Heart right ventricle (tissue), 16 donors: ENCODE results near the gene AMN1. TPM values are rescaled to one million over a fixed set of nuclear protein-coding genes. Genes with fewer than 3 reads are reported as not detected.
A peak's percentile ranks its signal among the peaks of the same experiment; 100 is the strongest.

Experiments
- ATAC-seq, 8 donors: fragments of 200-7000 bp; cut with Tn5 transposase; one replicate each; pipeline ENCODE4 v1.9.1; 2020; ENCODE audit warnings: mild to moderate bottlenecking in 8 of 8, moderate library complexity in 8 of 8, moderate number of reproducible peaks in 1 of 8
- DNase-seq, 2 donors: peaks; one replicate each; pipeline ENCODE4 v3.0.0-alpha.2; 2020
- H3K27ac ChIP-seq, 10 donors: fragments of 200-600 bp; sonication (generic) in 2 of 10; one replicate each; pipeline versions ENCODE4 v1.5.0 to v1.8.0; 2020 to 2022; ENCODE audit warnings: mild to moderate bottlenecking in 3 of 10
- H3K27me3 ChIP-seq, 7 donors: fragments of 200-600 bp; one replicate each; pipeline ENCODE4 v1.8.0; 2021 to 2022; ENCODE audit warnings: mild to moderate bottlenecking in 2 of 7
- H3K36me3 ChIP-seq, 9 donors: fragments of 200-600 bp; sonication (generic) in 1 of 9; one replicate each; pipeline versions ENCODE4 v1.5.0 to v1.8.0; 2020 to 2022; ENCODE audit warnings: mild to moderate bottlenecking in 2 of 9
- H3K4me1 ChIP-seq, 9 donors: fragments of 200-600 bp; sonication (generic) in 1 of 9; one replicate each; pipeline versions ENCODE4 v1.5.0 to v1.8.0; 2020 to 2022; ENCODE audit warnings: mild to moderate bottlenecking in 4 of 9
- H3K4me3 ChIP-seq, 10 donors: fragments of 200-600 bp; sonication (generic) in 2 of 10; one replicate each; pipeline versions ENCODE4 v1.5.0 to v1.8.0; 2020 to 2022; ENCODE audit warnings: mild to moderate bottlenecking in 7 of 10, moderate library complexity in 2 of 10
- H3K9me3 ChIP-seq, 11 donors: fragments of 200-600 bp in 10 of 11; sonication (generic) in 2 of 11; one replicate each; pipeline versions ENCODE4 v1.5.0 to v1.8.0; 2013 to 2022; ENCODE audit warnings: mild to moderate bottlenecking in 2 of 11, control low read depth in 1 of 11, moderate library complexity in 1 of 11
- WGBS, 2 donors: extraction: QIAGEN DNeasy Blood & Tissue Kit; methylation state at CpG; one replicate each; pipeline ENCODE4 v1.1.7; 2013; ENCODE audit warnings: inconsistent platforms in 1 of 2; 5-methylcytosine and 5-hydroxymethylcytosine counted together
- intact Hi-C, 10 donors: fragments of 100-400 bp; cut with DNase I; formaldehyde crosslinking; loops; one replicate each; pipeline versions ENCODE4 v1.11.1 to v1.14.2; 2022
- polyA plus RNA-seq, 2 donors: library from polyadenylated mRNA; stranded (reverse); fragments of 200-250 nt; gene quantifications; one replicate each; pipeline ENCODE4 v1.2.3, GENCODE V29; 2013
- total RNA-seq, 10 donors: library from RNA; stranded (reverse); fragmentation: NEBNext Ultra II Directional in 3 of 10; extraction: Animal tissue kit (Norgen Biotek cat#: 25700) in 3 of 10; gene quantifications; one replicate each; pipeline versions ENCODE4 v1.2.1 to v1.2.4, GENCODE V29; 2021 to 2023
- TF ChIP-seq, protein P1 (sequence below), 9 donors: fragments of 200-600 bp; sonication (generic) in 2 of 9; IDR thresholded peaks; one replicate each; pipeline versions ENCODE4 v1.5.0 to v1.8.0; 2021 to 2022; ENCODE audit warnings: antibody characterized with exemption in 9 of 9, mild to moderate bottlenecking in 5 of 9, moderate library complexity in 1 of 9
- donor health status: Arrhythmogenic right ventricular cardiomyopathy.
- donor health status: ischemic (EF 13 %, LVEDD 7.1; RV severe dilation, severe dysfunction).
- donor health status: healthy with polysubstance abuse.
- donor health status: DM: no; HTN: yes; CAD: no.
- donor health status: DM: no; HTN: no; CAD: no.
- donor health status: ischemic (EF 25% LVEDD 6.9; RV normal size, moderate dysfunction).
- donor health status: ischemic (EF 25% LVEDD 5.7; RV mildly dilated, moderate dysfunction).
- donor health status: healthy.
- donor health status: DM: yes; HTN: yes; CAD: no.
- donor health status: Ischemic cardiomyopathy.
- donor health status: ischemic (EF 35%, LVEDD 5.7; RV mildly dilated, moderate dysfunction).
- donor health status: nonischemic (EF 11% LVEDD 7.7; RV severe dilation, severe dysfunction).
- donor health status: DM: yes; HTN: yes; CAD: no.
- donor health status: PGD.
- donor health status: ischemic (EF 29% LVEDD 5.4; RV normal size, mild dysfunction).
- donor health status: nonischemic (EF 23%, LVEDD 6.1; RV moderate dilation, normal function).

AMN1 gene
- total and polyA plus RNA-seq, 12 donors = 11.3 to 24.9 (median 14.0) TPM

DNA sequence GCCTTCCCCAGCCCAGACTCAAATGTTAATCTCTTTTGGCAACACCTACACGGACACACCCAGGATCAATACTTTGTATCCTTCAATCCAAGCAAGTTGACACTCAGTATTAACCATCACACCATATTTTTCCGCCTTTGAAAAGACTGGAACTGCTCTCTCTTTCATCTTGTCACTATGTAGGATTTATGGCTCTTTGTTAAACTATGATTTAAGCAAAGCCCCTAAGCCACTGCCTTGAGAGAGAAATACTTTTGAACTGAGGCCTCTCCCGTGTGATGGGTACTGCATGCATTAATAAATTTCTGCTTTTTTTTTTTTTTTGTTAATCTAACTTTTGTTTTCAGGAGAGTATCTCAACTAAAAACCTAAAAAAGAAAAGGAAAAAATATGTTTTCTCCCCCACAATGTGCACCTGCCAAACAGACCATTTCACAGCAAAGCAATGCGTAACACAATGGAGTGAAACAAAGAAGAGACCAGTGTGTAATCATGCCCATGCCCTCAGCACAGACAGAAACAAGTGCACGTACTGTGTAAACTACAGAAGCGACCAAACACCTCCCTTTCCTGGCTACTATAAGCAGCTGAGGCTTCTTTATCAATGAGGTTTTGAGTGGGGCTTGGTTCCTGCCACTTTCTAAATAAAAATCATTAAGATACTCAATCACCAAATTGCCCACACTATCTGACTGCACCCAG lies 97.6 kb downstream of the AMN1 start:
- Histone ChIP-seq H3K36me3 (no peaks in the 10 kb centered on the region), H3K27ac (peak overlapping the region in 2 of 10 donors; percentile 40 to 64), H3K4me3 (no peak overlapping the region), H3K9me3 (no peaks in the 10 kb centered on the region), H3K27me3 (no peaks in the 10 kb centered on the region), H3K4me1 (peaks cover 6 to 24% (median 17%) of the 10 kb centered on the region in 9 donors)
- ATAC-seq (no peak), DNase-seq (no peak)
- TF ChIP-seq, protein P1, sequence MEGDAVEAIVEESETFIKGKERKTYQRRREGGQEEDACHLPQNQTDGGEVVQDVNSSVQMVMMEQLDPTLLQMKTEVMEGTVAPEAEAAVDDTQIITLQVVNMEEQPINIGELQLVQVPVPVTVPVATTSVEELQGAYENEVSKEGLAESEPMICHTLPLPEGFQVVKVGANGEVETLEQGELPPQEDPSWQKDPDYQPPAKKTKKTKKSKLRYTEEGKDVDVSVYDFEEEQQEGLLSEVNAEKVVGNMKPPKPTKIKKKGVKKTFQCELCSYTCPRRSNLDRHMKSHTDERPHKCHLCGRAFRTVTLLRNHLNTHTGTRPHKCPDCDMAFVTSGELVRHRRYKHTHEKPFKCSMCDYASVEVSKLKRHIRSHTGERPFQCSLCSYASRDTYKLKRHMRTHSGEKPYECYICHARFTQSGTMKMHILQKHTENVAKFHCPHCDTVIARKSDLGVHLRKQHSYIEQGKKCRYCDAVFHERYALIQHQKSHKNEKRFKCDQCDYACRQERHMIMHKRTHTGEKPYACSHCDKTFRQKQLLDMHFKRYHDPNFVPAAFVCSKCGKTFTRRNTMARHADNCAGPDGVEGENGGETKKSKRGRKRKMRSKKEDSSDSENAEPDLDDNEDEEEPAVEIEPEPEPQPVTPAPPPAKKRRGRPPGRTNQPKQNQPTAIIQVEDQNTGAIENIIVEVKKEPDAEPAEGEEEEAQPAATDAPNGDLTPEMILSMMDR (IDR thresholded peaks at IDR 0.05) = no peak
- intact Hi-C loops = loop anchor here in 2 of 10 donors (2.0 to 5.0 kb wide), 2 partner anchors 39 to 40 kb away; partner anchors contain the start of gene DENND5B (in 2 of the 2)
- 93% methylated on average over 6 of the region's 6 CpGs for WGBS, 2 donors

DNA sequence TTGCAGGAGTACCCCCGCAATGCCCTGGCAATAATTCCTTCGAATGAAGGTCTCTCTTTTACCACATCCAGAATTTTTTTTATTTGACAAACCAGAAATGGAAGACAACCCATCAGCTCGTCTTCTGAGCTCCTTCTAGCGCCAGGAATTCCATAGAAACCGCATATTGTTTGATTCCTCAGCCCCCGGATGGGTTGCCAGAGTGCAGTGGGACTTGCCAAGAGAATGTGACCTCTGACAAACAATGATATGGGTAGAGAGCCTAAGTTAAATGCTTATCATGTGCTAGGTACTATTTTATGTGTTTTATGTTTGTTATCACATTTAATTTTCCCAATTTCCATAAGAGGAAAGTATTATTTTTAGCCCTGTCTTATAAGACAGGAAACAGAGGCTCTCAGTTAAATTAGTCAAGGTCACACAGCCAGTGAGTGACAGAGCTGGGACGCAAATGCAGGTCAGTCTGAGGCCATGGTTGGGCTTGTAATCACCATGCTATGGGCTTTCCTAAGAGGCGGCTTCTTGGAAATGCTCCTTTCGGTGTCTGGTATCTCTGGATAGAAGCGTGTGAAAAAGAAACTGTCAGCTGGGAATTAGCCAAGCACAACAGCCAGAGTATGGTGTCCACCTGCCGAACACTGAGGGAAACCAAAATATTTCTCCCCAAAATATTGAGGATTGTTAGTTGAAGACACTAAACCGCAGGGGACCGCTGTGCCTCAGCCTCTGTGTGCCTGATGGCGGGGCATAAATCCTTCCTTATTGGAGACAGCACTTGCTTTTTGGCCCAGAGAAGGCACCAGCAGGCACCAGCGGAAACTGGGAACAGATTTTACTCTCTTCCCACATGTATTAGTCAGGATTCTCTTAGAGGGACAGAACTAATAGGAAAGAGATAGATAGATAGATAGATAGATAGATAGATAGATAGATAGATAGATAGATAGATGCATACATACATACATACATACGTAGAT lies 98.8 kb downstream of the AMN1 start:
- TF ChIP-seq, protein P1 (IDR thresholded peaks at IDR 0.05) = no peak
- ATAC-seq = peak; percentile 88 to 97 (median 94)
- 31 to 38% methylated on average over 16 of the region's 16 CpGs for WGBS, 2 donors
- H3K27me3 ChIP-seq = no peaks in the 10 kb centered on the region
- peak overlapping the region in 9 of 10 donors; percentile 38 to 68 (median 57) for H3K27ac ChIP-seq
- H3K36me3 ChIP-seq = no peaks in the 10 kb centered on the region
- peak; percentile 23 to 72 for DNase-seq
- H3K9me3 ChIP-seq = no peaks in the 10 kb centered on the region
- intact Hi-C loops = loop anchor here in 3 of 10 donors (2.0 to 5.0 kb wide), 2 partner anchors 38 to 39 kb away; partner anchors contain the start of gene DENND5B (in 3 of the 3)
- peaks cover 6 to 24% (median 17%) of the 10 kb centered on the region in 9 donors for H3K4me1 ChIP-seq
- H3K4me3 ChIP-seq = peak overlapping the region in 1 of 10 donors; percentile 3

DNA sequence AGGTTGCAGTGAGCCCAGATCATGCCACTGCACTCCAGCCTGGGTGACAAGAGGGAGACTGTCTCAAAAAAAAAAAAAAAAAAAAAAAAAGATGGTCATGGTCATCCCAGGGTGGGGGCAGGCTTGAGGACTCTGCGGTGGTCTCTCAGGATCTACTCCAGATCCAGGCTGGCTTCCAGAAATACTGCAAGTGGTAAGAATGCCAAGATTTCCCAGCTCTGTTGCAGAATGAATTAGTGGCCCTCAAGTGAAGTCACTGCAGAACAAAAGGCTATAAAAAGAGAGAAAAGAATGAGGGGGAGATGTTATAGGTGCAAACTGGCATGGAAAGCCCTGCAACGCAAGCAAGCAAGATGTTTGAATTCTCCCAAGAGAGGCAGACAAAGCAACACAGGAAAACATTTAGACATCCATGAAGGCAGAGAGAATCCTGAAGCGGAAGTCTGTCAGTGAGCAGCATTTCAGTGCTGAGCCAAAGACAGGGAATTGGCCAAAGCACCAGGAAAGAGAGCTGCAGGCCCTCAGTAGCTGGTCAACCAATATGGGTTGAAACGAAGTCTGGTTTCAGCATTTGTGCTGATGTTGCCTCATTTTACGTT lies 101.3 kb downstream of the AMN1 start:
- no peaks in the 10 kb centered on the region for H3K36me3 ChIP-seq
- TF ChIP-seq, protein P1 (IDR thresholded peaks at IDR 0.05) = no peak
- no peak overlapping the region for H3K4me3 ChIP-seq
- no peaks in the 10 kb centered on the region for H3K9me3 ChIP-seq
- H3K4me1 ChIP-seq = peaks cover 6 to 24% (median 17%) of the 10 kb centered on the region in 9 donors
- no peak for DNase-seq
- no peak for ATAC-seq
- H3K27ac ChIP-seq = no peak overlapping the region
- WGBS, 2 donors = 44 to 49% methylated on average over 5 of the region's 5 CpGs
- intact Hi-C loops = loop anchor here in 1 of 10 donors (5.0 kb wide), 1 partner anchor 35 kb away; the partner anchor contains the start of gene DENND5B
- no peaks in the 10 kb centered on the region for H3K27me3 ChIP-seq
